Measurements from ENCODE around the gene ABHD2.

ABHD2 gene

DNA sequence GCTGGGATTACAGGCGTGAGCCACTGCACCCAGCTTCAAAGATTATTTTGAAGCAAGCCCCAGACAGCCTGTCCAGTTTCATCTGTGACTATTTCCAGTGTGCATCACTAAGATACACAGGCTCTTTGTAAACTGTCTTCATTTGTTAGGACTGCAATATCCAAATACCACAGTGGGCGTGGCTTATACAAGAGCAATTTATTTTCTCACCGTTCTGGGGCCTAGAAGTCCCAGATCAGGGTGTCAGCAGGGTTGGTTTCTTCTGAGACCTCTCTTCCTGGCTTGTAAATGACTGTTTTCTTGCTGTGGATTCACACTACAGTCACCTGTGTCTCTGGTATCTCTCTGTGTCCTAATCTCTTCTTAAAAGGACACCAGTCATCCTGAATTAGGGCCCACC lies 73.4 kb downstream of the ABHD2 start:
- Histone ChIP-seq H3K27ac (no peak overlapping the region), H3K4me3 (ENCODE audit: low read depth, low read length) (no peak overlapping the region), H3K36me3 (peaks cover 7% of the 10 kb centered on the region), H3K9me3 (ENCODE audit: severe bottlenecking) (no peaks in the 10 kb centered on the region), H3K27me3 (ENCODE audit: insufficient read depth, low read depth, severe bottlenecking) (no peaks in the 10 kb centered on the region)
- no peak for DNase-seq
- TF ChIP-seq, protein P1, sequence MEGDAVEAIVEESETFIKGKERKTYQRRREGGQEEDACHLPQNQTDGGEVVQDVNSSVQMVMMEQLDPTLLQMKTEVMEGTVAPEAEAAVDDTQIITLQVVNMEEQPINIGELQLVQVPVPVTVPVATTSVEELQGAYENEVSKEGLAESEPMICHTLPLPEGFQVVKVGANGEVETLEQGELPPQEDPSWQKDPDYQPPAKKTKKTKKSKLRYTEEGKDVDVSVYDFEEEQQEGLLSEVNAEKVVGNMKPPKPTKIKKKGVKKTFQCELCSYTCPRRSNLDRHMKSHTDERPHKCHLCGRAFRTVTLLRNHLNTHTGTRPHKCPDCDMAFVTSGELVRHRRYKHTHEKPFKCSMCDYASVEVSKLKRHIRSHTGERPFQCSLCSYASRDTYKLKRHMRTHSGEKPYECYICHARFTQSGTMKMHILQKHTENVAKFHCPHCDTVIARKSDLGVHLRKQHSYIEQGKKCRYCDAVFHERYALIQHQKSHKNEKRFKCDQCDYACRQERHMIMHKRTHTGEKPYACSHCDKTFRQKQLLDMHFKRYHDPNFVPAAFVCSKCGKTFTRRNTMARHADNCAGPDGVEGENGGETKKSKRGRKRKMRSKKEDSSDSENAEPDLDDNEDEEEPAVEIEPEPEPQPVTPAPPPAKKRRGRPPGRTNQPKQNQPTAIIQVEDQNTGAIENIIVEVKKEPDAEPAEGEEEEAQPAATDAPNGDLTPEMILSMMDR (IDR thresholded peaks at IDR 0.05; ENCODE audit: low read depth, low read length), result no peak

GRCh38 chr15:89163271-89164055 lies 75.2 kb downstream of the ABHD2 start:
- Histone ChIP-seq H3K36me3 (peaks cover 3% of the 10 kb centered on the region; the same call in 1 of the 2 replicates), H3K27ac (no peak overlapping the region), H3K4me3 (ENCODE audit: low read depth, low read length) (no peak overlapping the region), H3K27me3 (ENCODE audit: insufficient read depth, low read depth, severe bottlenecking) (no peaks in the 10 kb centered on the region), H3K9me3 (ENCODE audit: severe bottlenecking) (no peaks in the 10 kb centered on the region)
- TF ChIP-seq, protein P1 (IDR thresholded peaks at IDR 0.05; ENCODE audit: low read depth, low read length), result no peak
- no peak for DNase-seq

DNA sequence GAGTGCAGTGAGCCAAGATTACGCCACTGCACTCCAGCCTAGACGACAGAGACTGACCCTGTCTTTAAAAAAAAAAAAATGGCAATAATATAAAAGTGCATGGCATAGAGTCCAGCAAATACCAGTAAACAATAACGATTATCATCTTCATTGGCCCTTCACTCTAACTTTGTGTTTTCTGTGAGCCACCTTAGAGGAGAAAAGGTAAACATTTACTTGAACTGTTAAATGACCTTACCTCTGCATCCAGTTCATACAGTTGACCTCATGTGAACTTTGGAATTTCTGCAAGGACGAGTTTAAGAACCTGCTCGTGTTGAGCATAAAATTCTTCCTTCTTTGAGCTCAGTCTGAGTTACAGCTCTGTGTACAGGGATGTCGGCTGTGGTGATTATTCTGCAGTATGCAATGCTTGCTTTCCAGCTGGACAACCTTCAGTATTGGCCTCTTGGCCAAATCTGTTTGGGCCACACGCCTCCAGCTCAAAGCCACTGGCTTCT lies 76.5 kb downstream of the ABHD2 start:
- no peak for DNase-seq
- TF ChIP-seq, protein P1 (IDR thresholded peaks at IDR 0.05; ENCODE audit: low read depth, low read length), result no peak
- Histone ChIP-seq H3K27me3 (ENCODE audit: insufficient read depth, low read depth, severe bottlenecking) (no peaks in the 10 kb centered on the region), H3K27ac (no peak overlapping the region), H3K4me3 (ENCODE audit: low read depth, low read length) (no peak overlapping the region), H3K36me3 (peaks cover 3% of the 10 kb centered on the region; the same call in 1 of the 2 replicates), H3K9me3 (ENCODE audit: severe bottlenecking) (no peaks in the 10 kb centered on the region)

GRCh38 chr15:89165677-89166076 lies 77.4 kb downstream of the ABHD2 start:
- H3K27ac ChIP-seq, result no peak overlapping the region
- no peaks in the 10 kb centered on the region for H3K9me3 ChIP-seq (ENCODE audit: severe bottlenecking)
- no peak for DNase-seq
- no peak overlapping the region for H3K4me3 ChIP-seq (ENCODE audit: low read depth, low read length)
- peaks cover 3% of the 10 kb centered on the region; the same call in 1 of the 2 replicates for H3K36me3 ChIP-seq
- no peaks in the 10 kb centered on the region for H3K27me3 ChIP-seq (ENCODE audit: insufficient read depth, low read depth, severe bottlenecking)
- TF ChIP-seq, protein P1 (IDR thresholded peaks at IDR 0.05; ENCODE audit: low read depth, low read length), result no peak

DNA sequence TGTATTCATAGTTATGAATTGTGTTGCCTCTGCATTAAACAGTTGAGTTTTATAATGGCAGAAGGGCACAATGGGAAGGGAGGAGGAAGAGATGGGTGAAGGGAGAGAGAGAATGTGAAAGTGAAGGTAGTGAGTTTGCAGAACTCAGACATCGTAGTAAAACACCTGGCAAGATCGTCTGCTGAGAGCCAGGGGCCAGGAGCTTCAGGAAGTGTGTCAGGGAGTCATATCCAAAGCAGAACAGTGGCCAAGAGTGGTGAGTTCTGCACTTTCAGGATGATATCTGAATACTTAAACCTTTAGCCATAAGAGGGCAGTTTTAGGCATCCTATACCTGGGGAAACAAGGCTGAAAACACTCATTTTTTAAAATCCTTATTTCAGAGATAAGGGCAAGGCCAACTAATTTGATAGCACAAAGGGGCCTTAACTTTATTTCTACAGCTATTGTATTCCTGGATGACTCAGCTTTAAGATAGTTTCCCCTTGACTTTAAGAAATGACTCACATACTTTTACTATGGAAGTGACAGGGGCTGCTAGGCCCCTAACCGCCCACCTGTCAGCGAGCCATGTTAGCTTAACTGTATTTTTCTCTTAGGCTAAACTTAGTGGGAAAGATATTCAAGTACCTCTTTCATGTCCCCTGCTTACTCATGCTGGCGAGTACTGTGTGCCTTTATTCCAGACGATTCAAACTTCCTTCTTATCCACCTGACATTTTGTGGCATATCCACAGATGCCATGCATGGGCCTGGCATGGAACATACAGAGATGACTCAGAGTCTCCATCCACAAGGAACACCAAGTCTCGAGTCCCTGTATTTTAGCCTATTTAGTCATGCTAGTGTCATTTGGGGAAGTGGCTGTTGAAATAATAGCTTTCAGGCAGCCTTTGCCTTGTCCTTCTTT lies 79.3 kb downstream of the ABHD2 start:
- Histone ChIP-seq H3K4me3 (ENCODE audit: low read depth, low read length) (no peak overlapping the region), H3K9me3 (ENCODE audit: severe bottlenecking) (no peaks in the 10 kb centered on the region), H3K27ac (peak overlapping the region; percentile 65), H3K27me3 (ENCODE audit: insufficient read depth, low read depth, severe bottlenecking) (no peaks in the 10 kb centered on the region), H3K36me3 (peaks cover 3% of the 10 kb centered on the region; the same call in 1 of the 2 replicates)
- no peak for DNase-seq
- TF ChIP-seq, protein P1 (IDR thresholded peaks at IDR 0.05; ENCODE audit: low read depth, low read length), result no peak
